ENCODE measurements around the gene ZNF433.

The ZNF433 gene

GRCh38 chr19:11982526-11982925, 53.0 kb downstream of the ZNF433 start:
- no peaks in the 10 kb centered on the region for H3F3A ChIP-seq (ENCODE audit: control insufficient read depth, insufficient read depth)
- H3K27me3 ChIP-seq (ENCODE audit: control insufficient read depth, low read length): no peaks in the 10 kb centered on the region
- peaks cover 48% of the 10 kb centered on the region for H3K9me3 ChIP-seq (ENCODE audit: control insufficient read depth, insufficient read depth, low read length)
- H3K27ac ChIP-seq (ENCODE audit: low read depth, low read length): no peak overlapping the region
- peaks cover under 1% of the 10 kb centered on the region for H3K79me2 ChIP-seq (ENCODE audit: control insufficient read depth, low read length)
- H3K4me3 ChIP-seq (ENCODE audit: low read length): no peak overlapping the region
- H3K4me1 ChIP-seq (ENCODE audit: control insufficient read depth, low read length): peaks cover 16% of the 10 kb centered on the region; the same call in 1 of the 2 replicates
- peaks cover 8% of the 10 kb centered on the region for H3K36me3 ChIP-seq (ENCODE audit: control insufficient read depth, low read length)
- no peak overlapping the region for H3K4me2 ChIP-seq (ENCODE audit: low read length)
- H4K20me1 ChIP-seq (ENCODE audit: control insufficient read depth, insufficient read depth, low read depth, low read length): no peaks in the 10 kb centered on the region
- no peaks in the 10 kb centered on the region for H3K9me2 ChIP-seq (replicated peaks; ENCODE audit: control insufficient read depth, low read length)
- no peak for TF ChIP-seq CTCF (IDR thresholded peaks at IDR 0.05; ENCODE audit: low read depth, low read length, poor library complexity, severe bottlenecking)
- TF ChIP-seq EZH2phosphoT487 (IDR thresholded peaks at IDR 0.05; ENCODE audit: borderline replicate concordance, low read length): no peak

GRCh38 chr19:11979527-11979926, 56.0 kb downstream of the ZNF433 start:
- no peaks in the 10 kb centered on the region for H3K79me2 ChIP-seq (ENCODE audit: control insufficient read depth, low read length)
- H3F3A ChIP-seq (ENCODE audit: control insufficient read depth, insufficient read depth): no peaks in the 10 kb centered on the region
- no peak overlapping the region for H3K4me3 ChIP-seq (ENCODE audit: low read length)
- H3K27me3 ChIP-seq (ENCODE audit: control insufficient read depth, low read length): no peaks in the 10 kb centered on the region
- no peaks in the 10 kb centered on the region for H3K9me2 ChIP-seq (replicated peaks; ENCODE audit: control insufficient read depth, low read length)
- peaks cover 57% of the 10 kb centered on the region for H3K9me3 ChIP-seq (ENCODE audit: control insufficient read depth, insufficient read depth, low read length)
- H4K20me1 ChIP-seq (ENCODE audit: control insufficient read depth, insufficient read depth, low read depth, low read length): no peaks in the 10 kb centered on the region
- TF ChIP-seq CTCF (IDR thresholded peaks at IDR 0.05; ENCODE audit: low read depth, low read length, poor library complexity, severe bottlenecking): no peak
- TF ChIP-seq EZH2phosphoT487 (IDR thresholded peaks at IDR 0.05; ENCODE audit: borderline replicate concordance, low read length): no peak
- H3K4me1 ChIP-seq (ENCODE audit: control insufficient read depth, low read length): peaks cover 6% of the 10 kb centered on the region; the same call in 1 of the 2 replicates
- H3K4me2 ChIP-seq (ENCODE audit: low read length): no peak overlapping the region
- no peak overlapping the region for H3K27ac ChIP-seq (ENCODE audit: low read depth, low read length)
- peaks cover 8% of the 10 kb centered on the region for H3K36me3 ChIP-seq (ENCODE audit: control insufficient read depth, low read length)

GRCh38 chr19:11978492-11979100, 56.9 kb downstream of the ZNF433 start:
- Histone ChIP-seq H3K9me3 (ENCODE audit: control insufficient read depth, insufficient read depth, low read length) (peaks cover 57% of the 10 kb centered on the region), H4K20me1 (ENCODE audit: control insufficient read depth, insufficient read depth, low read depth, low read length) (no peaks in the 10 kb centered on the region), H3K9me2 (replicated peaks; ENCODE audit: control insufficient read depth, low read length) (no peaks in the 10 kb centered on the region), H3F3A (ENCODE audit: control insufficient read depth, insufficient read depth) (no peaks in the 10 kb centered on the region), H3K27me3 (ENCODE audit: control insufficient read depth, low read length) (no peaks in the 10 kb centered on the region), H3K36me3 (ENCODE audit: control insufficient read depth, low read length) (peaks cover 8% of the 10 kb centered on the region), H3K4me3 (ENCODE audit: low read length) (no peak overlapping the region), H3K79me2 (ENCODE audit: control insufficient read depth, low read length) (no peaks in the 10 kb centered on the region), H3K4me1 (ENCODE audit: control insufficient read depth, low read length) (peaks cover 6% of the 10 kb centered on the region; the same call in 1 of the 2 replicates), H3K27ac (ENCODE audit: low read depth, low read length) (no peak overlapping the region), H3K4me2 (ENCODE audit: low read length) (no peak overlapping the region)
- no peak for TF ChIP-seq EZH2phosphoT487 (IDR thresholded peaks at IDR 0.05; ENCODE audit: borderline replicate concordance, low read length)
- no peak for TF ChIP-seq CTCF (IDR thresholded peaks at IDR 0.05; ENCODE audit: low read depth, low read length, poor library complexity, severe bottlenecking)
